ENCODE data around the gene MROH9. TPM values are rescaled to one million over a fixed set of nuclear protein-coding genes. Genes with fewer than 3 reads are reported as not detected.

The MROH9 gene
- polyA plus RNA-seq, 3 donors, result not detected

- H3K27me3 ChIP-seq (ENCODE audit: control insufficient read depth in 2 of 2, insufficient read depth in 2 of 2, low read length in 2 of 2), result no peaks in the 10 kb centered on the region
- no peak overlapping the region for H3K27ac ChIP-seq (ENCODE audit: low read depth in 1 of 2, low read length in 2 of 2)
- no peaks in the 10 kb centered on the region for H3K4me1 ChIP-seq (ENCODE audit: control insufficient read depth in 1 of 2, insufficient read depth in 2 of 2, low read length in 2 of 2)
- Mint-ChIP-seq H3K4me1 (no peaks in the 10 kb centered on the region), H3K4me3 (no peak overlapping the region), H3K36me3 (no peaks in the 10 kb centered on the region), H3K27me3 (ENCODE audit: low read depth in 3 of 3) (no peaks in the 10 kb centered on the region), H3K9me3 (peaks cover 3 to 12% (median 6%) of the 10 kb centered on the region in 7 donors), H3K27ac (no peak overlapping the region)
- no peaks in the 10 kb centered on the region for H3K36me3 ChIP-seq (replicated peaks in 1 of 2; ENCODE audit: control insufficient read depth in 1 of 2, insufficient read depth in 2 of 2, low read length in 2 of 2)
- no peak for TF ChIP-seq CTCF (IDR thresholded peaks at IDR 0.05)
- WGBS (ENCODE audit: insufficient coverage), result 62% methylated on average over 2 of the region's 2 CpGs
- H4K20me1 ChIP-seq (ENCODE audit: insufficient read depth, low read length), result no peaks in the 10 kb centered on the region
- H3K4me3 ChIP-seq (replicated peaks in 1 of 3; ENCODE audit: low read depth in 2 of 3, low read length in 3 of 3), result no peak overlapping the region
- H3K9ac ChIP-seq (ENCODE audit: insufficient read depth, low read length, poor library complexity, severe bottlenecking), result no peak overlapping the region
- no peak overlapping the region for H3K4me2 ChIP-seq (replicated peaks; ENCODE audit: extremely low read depth, low read length, poor library complexity, severe bottlenecking)
- H3K9me3 ChIP-seq (replicated peaks in 1 of 2; ENCODE audit: control insufficient read depth in 1 of 2, insufficient read depth in 1 of 2, low read length in 2 of 2), result peaks cover 11 to 15% of the 10 kb centered on the region in 2 donors
- intact Hi-C loops (cut with micrococcal nuclease), result no loop called here
- H2AFZ ChIP-seq (ENCODE audit: insufficient read depth, low read depth, low read length, poor library complexity, severe bottlenecking), result no peak overlapping the region
- no peak for DNase-seq
- H3K79me2 ChIP-seq (ENCODE audit: insufficient read depth, low read length), result no peaks in the 10 kb centered on the region
These were observed 43.1 kb downstream of the MROH9 start for GRCh38 chr1:170978371-170978910.

- H3K4me2 ChIP-seq (replicated peaks; ENCODE audit: extremely low read depth, low read length, poor library complexity, severe bottlenecking), result no peak overlapping the region
- DNase-seq, result no peak
- no peaks in the 10 kb centered on the region for H3K9me3 ChIP-seq (replicated peaks in 1 of 2; ENCODE audit: control insufficient read depth in 1 of 2, insufficient read depth in 1 of 2, low read length in 2 of 2)
- Mint-ChIP-seq H3K27ac (no peak overlapping the region), H3K4me1 (no peaks in the 10 kb centered on the region), H3K9me3 (peaks cover 0 to 6% (median 0%) of the 10 kb centered on the region in 7 donors), H3K27me3 (ENCODE audit: low read depth in 3 of 3) (peaks cover 0 to 3% (median 0%) of the 10 kb centered on the region in 3 donors), H3K4me3 (no peak overlapping the region), H3K36me3 (no peaks in the 10 kb centered on the region)
- no peaks in the 10 kb centered on the region for H4K20me1 ChIP-seq (ENCODE audit: insufficient read depth, low read length)
- H2AFZ ChIP-seq (ENCODE audit: insufficient read depth, low read depth, low read length, poor library complexity, severe bottlenecking), result no peak overlapping the region
- H3K27me3 ChIP-seq (ENCODE audit: control insufficient read depth in 2 of 2, insufficient read depth in 2 of 2, low read length in 2 of 2), result no peaks in the 10 kb centered on the region
- WGBS (ENCODE audit: insufficient coverage), result no CpG with 5 or more reads among the region's 1 CpG
- intact Hi-C loops (cut with micrococcal nuclease), result no loop called here
- no peak for TF ChIP-seq CTCF (IDR thresholded peaks at IDR 0.05)
- no peak overlapping the region for H3K9ac ChIP-seq (ENCODE audit: insufficient read depth, low read length, poor library complexity, severe bottlenecking)
- H3K4me3 ChIP-seq (replicated peaks in 1 of 3; ENCODE audit: low read depth in 2 of 3, low read length in 3 of 3), result no peak overlapping the region
- H3K36me3 ChIP-seq (replicated peaks in 1 of 2; ENCODE audit: control insufficient read depth in 1 of 2, insufficient read depth in 2 of 2, low read length in 2 of 2), result no peaks in the 10 kb centered on the region
- no peaks in the 10 kb centered on the region for H3K79me2 ChIP-seq (ENCODE audit: insufficient read depth, low read length)
- no peaks in the 10 kb centered on the region for H3K4me1 ChIP-seq (ENCODE audit: control insufficient read depth in 1 of 2, insufficient read depth in 2 of 2, low read length in 2 of 2)
- no peak overlapping the region for H3K27ac ChIP-seq (ENCODE audit: low read depth in 1 of 2, low read length in 2 of 2)
These were observed 50.1 kb downstream of the MROH9 start for GRCh38 chr1:170985406-170985805.
